ENCODE data around the gene ZNF90.

DNA sequence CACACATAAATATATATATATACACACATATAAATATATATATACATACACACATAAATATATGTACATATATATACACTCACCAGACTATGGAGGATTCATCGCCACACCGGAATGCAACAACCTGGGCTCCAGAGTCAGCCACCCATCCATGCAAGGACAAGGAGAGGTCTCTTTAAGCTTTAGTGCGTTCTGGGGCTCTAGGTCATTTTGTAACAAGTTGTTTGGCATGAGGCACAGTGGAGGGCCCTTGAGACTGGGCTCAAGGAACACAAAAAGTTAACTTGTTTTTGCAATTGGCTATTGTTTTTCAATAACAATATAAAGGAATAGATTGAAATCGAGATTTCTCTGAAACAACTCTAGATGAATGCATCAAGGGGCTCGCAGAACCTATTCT lies 4.9 kb upstream of the ZNF90 start:
- TF ChIP-seq, protein P1, sequence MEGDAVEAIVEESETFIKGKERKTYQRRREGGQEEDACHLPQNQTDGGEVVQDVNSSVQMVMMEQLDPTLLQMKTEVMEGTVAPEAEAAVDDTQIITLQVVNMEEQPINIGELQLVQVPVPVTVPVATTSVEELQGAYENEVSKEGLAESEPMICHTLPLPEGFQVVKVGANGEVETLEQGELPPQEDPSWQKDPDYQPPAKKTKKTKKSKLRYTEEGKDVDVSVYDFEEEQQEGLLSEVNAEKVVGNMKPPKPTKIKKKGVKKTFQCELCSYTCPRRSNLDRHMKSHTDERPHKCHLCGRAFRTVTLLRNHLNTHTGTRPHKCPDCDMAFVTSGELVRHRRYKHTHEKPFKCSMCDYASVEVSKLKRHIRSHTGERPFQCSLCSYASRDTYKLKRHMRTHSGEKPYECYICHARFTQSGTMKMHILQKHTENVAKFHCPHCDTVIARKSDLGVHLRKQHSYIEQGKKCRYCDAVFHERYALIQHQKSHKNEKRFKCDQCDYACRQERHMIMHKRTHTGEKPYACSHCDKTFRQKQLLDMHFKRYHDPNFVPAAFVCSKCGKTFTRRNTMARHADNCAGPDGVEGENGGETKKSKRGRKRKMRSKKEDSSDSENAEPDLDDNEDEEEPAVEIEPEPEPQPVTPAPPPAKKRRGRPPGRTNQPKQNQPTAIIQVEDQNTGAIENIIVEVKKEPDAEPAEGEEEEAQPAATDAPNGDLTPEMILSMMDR (conservative IDR thresholded peaks at IDR 0.05; ENCODE audit: low read depth in 2 of 2), result no peak
- TF ChIP-seq EZH2 (IDR thresholded peaks at IDR 0.05; ENCODE audit: low read depth, unreplicated experiment) (no peak), POLR2AphosphoS5 (IDR thresholded peaks at IDR 0.05; ENCODE audit: low read depth) (no peak), EZH2phosphoT487 (IDR thresholded peaks at IDR 0.05; ENCODE audit: unreplicated experiment) (no peak), CREB1 (CRISPR knock-in tag; IDR thresholded peaks at IDR 0.05; ENCODE audit: low read depth) (no peak), ZNF114 (CRISPR knock-in tag; IDR thresholded peaks at IDR 0.05) (no peak), JUNB (IDR thresholded peaks at IDR 0.05; ENCODE audit: unreplicated experiment) (no peak), ZNF331 (CRISPR knock-in tag; IDR thresholded peaks at IDR 0.05; ENCODE audit: low read depth) (no peak), STAT1 (IDR thresholded peaks at IDR 0.05; ENCODE audit: unreplicated experiment) (no peak), NANOG (IDR thresholded peaks at IDR 0.05; ENCODE audit: borderline replicate concordance) (no peak)
- TF ChIP-seq, protein P2, sequence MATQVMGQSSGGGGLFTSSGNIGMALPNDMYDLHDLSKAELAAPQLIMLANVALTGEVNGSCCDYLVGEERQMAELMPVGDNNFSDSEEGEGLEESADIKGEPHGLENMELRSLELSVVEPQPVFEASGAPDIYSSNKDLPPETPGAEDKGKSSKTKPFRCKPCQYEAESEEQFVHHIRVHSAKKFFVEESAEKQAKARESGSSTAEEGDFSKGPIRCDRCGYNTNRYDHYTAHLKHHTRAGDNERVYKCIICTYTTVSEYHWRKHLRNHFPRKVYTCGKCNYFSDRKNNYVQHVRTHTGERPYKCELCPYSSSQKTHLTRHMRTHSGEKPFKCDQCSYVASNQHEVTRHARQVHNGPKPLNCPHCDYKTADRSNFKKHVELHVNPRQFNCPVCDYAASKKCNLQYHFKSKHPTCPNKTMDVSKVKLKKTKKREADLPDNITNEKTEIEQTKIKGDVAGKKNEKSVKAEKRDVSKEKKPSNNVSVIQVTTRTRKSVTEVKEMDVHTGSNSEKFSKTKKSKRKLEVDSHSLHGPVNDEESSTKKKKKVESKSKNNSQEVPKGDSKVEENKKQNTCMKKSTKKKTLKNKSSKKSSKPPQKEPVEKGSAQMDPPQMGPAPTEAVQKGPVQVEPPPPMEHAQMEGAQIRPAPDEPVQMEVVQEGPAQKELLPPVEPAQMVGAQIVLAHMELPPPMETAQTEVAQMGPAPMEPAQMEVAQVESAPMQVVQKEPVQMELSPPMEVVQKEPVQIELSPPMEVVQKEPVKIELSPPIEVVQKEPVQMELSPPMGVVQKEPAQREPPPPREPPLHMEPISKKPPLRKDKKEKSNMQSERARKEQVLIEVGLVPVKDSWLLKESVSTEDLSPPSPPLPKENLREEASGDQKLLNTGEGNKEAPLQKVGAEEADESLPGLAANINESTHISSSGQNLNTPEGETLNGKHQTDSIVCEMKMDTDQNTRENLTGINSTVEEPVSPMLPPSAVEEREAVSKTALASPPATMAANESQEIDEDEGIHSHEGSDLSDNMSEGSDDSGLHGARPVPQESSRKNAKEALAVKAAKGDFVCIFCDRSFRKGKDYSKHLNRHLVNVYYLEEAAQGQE (IDR thresholded peaks at IDR 0.05; ENCODE audit: unreplicated experiment), result no peak
- TF ChIP-seq, protein P3, sequence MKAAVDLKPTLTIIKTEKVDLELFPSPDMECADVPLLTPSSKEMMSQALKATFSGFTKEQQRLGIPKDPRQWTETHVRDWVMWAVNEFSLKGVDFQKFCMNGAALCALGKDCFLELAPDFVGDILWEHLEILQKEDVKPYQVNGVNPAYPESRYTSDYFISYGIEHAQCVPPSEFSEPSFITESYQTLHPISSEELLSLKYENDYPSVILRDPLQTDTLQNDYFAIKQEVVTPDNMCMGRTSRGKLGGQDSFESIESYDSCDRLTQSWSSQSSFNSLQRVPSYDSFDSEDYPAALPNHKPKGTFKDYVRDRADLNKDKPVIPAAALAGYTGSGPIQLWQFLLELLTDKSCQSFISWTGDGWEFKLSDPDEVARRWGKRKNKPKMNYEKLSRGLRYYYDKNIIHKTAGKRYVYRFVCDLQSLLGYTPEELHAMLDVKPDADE (IDR thresholded peaks at IDR 0.05), result no peak
- TF ChIP-seq, protein P4, sequence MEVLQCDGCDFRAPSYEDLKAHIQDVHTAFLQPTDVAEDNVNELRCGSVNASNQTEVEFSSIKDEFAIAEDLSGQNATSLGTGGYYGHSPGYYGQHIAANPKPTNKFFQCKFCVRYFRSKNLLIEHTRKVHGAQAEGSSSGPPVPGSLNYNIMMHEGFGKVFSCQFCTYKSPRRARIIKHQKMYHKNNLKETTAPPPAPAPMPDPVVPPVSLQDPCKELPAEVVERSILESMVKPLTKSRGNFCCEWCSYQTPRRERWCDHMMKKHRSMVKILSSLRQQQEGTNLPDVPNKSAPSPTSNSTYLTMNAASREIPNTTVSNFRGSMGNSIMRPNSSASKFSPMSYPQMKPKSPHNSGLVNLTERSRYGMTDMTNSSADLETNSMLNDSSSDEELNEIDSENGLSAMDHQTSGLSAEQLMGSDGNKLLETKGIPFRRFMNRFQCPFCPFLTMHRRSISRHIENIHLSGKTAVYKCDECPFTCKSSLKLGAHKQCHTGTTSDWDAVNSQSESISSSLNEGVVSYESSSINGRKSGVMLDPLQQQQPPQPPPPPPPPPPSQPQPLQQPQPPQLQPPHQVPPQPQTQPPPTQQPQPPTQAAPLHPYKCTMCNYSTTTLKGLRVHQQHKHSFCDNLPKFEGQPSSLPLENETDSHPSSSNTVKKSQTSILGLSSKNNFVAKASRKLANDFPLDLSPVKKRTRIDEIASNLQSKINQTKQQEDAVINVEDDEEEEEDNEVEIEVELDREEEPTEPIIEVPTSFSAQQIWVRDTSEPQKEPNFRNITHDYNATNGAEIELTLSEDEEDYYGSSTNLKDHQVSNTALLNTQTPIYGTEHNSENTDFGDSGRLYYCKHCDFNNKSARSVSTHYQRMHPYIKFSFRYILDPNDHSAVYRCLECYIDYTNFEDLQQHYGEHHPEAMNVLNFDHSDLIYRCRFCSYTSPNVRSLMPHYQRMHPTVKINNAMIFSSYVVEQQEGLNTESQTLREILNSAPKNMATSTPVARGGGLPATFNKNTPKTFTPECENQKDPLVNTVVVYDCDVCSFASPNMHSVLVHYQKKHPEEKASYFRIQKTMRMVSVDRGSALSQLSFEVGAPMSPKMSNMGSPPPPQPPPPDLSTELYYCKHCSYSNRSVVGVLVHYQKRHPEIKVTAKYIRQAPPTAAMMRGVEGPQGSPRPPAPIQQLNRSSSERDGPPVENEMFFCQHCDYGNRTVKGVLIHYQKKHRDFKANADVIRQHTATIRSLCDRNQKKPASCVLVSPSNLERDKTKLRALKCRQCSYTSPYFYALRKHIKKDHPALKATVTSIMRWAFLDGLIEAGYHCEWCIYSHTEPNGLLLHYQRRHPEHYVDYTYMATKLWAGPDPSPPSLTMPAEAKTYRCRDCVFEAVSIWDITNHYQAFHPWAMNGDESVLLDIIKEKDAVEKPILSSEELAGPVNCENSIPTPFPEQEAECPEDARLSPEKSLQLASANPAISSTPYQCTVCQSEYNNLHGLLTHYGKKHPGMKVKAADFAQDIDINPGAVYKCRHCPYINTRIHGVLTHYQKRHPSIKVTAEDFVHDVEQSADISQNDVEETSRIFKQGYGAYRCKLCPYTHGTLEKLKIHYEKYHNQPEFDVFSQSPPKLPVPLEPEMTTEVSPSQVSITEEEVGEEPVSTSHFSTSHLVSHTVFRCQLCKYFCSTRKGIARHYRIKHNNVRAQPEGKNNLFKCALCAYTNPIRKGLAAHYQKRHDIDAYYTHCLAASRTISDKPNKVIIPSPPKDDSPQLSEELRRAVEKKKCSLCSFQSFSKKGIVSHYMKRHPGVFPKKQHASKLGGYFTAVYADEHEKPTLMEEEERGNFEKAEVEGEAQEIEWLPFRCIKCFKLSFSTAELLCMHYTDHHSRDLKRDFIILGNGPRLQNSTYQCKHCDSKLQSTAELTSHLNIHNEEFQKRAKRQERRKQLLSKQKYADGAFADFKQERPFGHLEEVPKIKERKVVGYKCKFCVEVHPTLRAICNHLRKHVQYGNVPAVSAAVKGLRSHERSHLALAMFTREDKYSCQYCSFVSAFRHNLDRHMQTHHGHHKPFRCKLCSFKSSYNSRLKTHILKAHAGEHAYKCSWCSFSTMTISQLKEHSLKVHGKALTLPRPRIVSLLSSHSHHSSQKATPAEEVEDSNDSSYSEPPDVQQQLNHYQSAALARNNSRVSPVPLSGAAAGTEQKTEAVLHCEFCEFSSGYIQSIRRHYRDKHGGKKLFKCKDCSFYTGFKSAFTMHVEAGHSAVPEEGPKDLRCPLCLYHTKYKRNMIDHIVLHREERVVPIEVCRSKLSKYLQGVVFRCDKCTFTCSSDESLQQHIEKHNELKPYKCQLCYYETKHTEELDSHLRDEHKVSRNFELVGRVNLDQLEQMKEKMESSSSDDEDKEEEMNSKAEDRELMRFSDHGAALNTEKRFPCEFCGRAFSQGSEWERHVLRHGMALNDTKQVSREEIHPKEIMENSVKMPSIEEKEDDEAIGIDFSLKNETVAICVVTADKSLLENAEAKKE (CRISPR knock-in tag; IDR thresholded peaks at IDR 0.05), result no peak

Data from GM23338 (cell line).